ENCODE measurements around the gene EMCN. TPM values are rescaled to one million over a fixed set of nuclear protein-coding genes. Genes with fewer than 3 reads are reported as not detected.
"Not testable (repeated sequence)": the region's sequence is repeated elsewhere in the genome, so short reads cannot be mapped to it uniquely, and the experiment has no call there.

EMCN gene
- total and polyA plus RNA-seq, 2 donors (not counting 1 experiment from before 2014, with no cell fraction given), result not detected

DNA sequence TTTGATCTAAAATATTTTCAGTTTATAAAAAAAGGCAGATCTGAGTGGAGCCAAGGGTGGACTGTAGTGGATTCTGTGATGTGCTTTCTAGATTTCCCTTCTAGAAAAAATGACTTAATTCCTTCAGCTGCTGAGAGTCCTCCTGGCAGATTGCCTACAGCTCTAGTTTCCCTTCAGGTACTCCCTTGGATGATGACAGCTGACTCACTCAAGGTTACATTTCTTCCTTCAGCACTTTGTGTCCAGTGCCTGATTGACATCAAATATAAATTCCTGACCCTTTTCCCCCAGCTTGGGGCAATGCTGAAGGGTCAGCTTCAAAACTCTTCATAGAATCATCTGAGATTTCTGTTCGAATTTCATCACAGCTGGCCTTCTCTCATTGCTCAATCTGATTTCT is 161.7 kb downstream of the EMCN start:
- H3K4me3 ChIP-seq (replicated peaks in 1 of 4; ENCODE audit: control extremely low read depth in 1 of 4, insufficient read depth in 1 of 4, low read depth in 3 of 4, low read length in 4 of 4), result no peak overlapping the region
- no peak overlapping the region for H2AFZ ChIP-seq (ENCODE audit: low read length)
- TF ChIP-seq EZH2 (IDR thresholded peaks at IDR 0.05; ENCODE audit: low read length, missing control alignments), result no peak
- TF ChIP-seq, protein P1, sequence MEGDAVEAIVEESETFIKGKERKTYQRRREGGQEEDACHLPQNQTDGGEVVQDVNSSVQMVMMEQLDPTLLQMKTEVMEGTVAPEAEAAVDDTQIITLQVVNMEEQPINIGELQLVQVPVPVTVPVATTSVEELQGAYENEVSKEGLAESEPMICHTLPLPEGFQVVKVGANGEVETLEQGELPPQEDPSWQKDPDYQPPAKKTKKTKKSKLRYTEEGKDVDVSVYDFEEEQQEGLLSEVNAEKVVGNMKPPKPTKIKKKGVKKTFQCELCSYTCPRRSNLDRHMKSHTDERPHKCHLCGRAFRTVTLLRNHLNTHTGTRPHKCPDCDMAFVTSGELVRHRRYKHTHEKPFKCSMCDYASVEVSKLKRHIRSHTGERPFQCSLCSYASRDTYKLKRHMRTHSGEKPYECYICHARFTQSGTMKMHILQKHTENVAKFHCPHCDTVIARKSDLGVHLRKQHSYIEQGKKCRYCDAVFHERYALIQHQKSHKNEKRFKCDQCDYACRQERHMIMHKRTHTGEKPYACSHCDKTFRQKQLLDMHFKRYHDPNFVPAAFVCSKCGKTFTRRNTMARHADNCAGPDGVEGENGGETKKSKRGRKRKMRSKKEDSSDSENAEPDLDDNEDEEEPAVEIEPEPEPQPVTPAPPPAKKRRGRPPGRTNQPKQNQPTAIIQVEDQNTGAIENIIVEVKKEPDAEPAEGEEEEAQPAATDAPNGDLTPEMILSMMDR (conservative IDR thresholded peaks at IDR 0.05 in 1 of 2, IDR thresholded peaks at IDR 0.05 in 1 of 2; ENCODE audit: low read depth in 1 of 2, low read length in 2 of 2), result no peak
- no peaks in the 10 kb centered on the region for H3K9me3 ChIP-seq (ENCODE audit: control insufficient read depth, insufficient read depth, low read depth, low read length)
- no peak overlapping the region for H3K27ac ChIP-seq (ENCODE audit: insufficient read depth, low read length)
- H3K27me3 ChIP-seq (ENCODE audit: control insufficient read depth, insufficient read depth, low read length), result no peaks in the 10 kb centered on the region
- no peak overlapping the region for H3K9ac ChIP-seq (ENCODE audit: insufficient read depth, low read length)
- no peaks in the 10 kb centered on the region for H3K79me2 ChIP-seq (ENCODE audit: control insufficient read depth, insufficient read depth, low read length)
- no peaks in the 10 kb centered on the region for H4K20me1 ChIP-seq (ENCODE audit: control insufficient read depth, extremely low read depth, insufficient read depth, low read length)
- DNase-seq (ENCODE audit: low read depth in 2 of 2), result no peak
- no peaks in the 10 kb centered on the region for H3K36me3 ChIP-seq (ENCODE audit: control insufficient read depth, insufficient read depth, low read length)
- no peak overlapping the region for H3K4me2 ChIP-seq (ENCODE audit: extremely low read depth, insufficient read depth, low read length)
- H3K4me1 ChIP-seq (ENCODE audit: control insufficient read depth, extremely low read depth, insufficient read depth, low read length), result no peaks in the 10 kb centered on the region

GRCh38 chr4:100352352-100352751 is 165.5 kb downstream of the EMCN start:
- not testable (repeated sequence) for H2AFZ ChIP-seq (ENCODE audit: low read length); H3K79me2 ChIP-seq (ENCODE audit: control insufficient read depth, insufficient read depth, low read length); H3K9ac ChIP-seq (ENCODE audit: insufficient read depth, low read length); H3K36me3 ChIP-seq (ENCODE audit: control insufficient read depth, insufficient read depth, low read length); H4K20me1 ChIP-seq (ENCODE audit: control insufficient read depth, extremely low read depth, insufficient read depth, low read length); H3K27ac ChIP-seq (ENCODE audit: insufficient read depth, low read length); H3K27me3 ChIP-seq (ENCODE audit: control insufficient read depth, insufficient read depth, low read length); DNase-seq (ENCODE audit: low read depth in 2 of 2); H3K4me1 ChIP-seq (ENCODE audit: control insufficient read depth, extremely low read depth, insufficient read depth, low read length); H3K4me3 ChIP-seq (replicated peaks in 1 of 4; ENCODE audit: control extremely low read depth in 1 of 4, insufficient read depth in 1 of 4, low read depth in 3 of 4, low read length in 4 of 4); H3K4me2 ChIP-seq (ENCODE audit: extremely low read depth, insufficient read depth, low read length); H3K9me3 ChIP-seq (ENCODE audit: control insufficient read depth, insufficient read depth, low read depth, low read length)

DNA sequence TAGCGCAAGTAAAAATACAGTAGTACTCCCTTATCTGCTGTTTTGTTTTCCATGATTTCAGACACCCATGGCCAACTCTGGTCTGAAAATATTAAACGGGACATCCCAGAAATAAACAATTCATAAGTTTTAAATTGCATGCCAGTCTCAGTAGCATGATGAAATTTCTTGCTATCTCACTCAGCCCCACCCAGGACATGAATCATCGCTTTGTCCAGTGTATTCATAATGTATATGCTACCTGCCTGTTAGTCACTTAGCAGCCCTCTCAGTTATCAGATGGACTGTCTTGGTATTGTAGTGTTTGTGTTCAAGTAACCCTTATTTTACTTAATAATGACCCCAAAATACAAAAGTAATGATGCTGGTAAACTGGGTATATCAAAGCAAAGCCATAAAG is 169.3 kb downstream of the EMCN start:
- no peaks in the 10 kb centered on the region for H3K27me3 ChIP-seq (ENCODE audit: control insufficient read depth, insufficient read depth, low read length)
- no peak overlapping the region for H3K27ac ChIP-seq (ENCODE audit: insufficient read depth, low read length)
- H3K9ac ChIP-seq (ENCODE audit: insufficient read depth, low read length), result no peak overlapping the region
- no peak overlapping the region for H2AFZ ChIP-seq (ENCODE audit: low read length)
- H3K79me2 ChIP-seq (ENCODE audit: control insufficient read depth, insufficient read depth, low read length), result no peaks in the 10 kb centered on the region
- H3K9me3 ChIP-seq (ENCODE audit: control insufficient read depth, insufficient read depth, low read depth, low read length), result no peaks in the 10 kb centered on the region
- TF ChIP-seq, protein P1 (conservative IDR thresholded peaks at IDR 0.05 in 1 of 2, IDR thresholded peaks at IDR 0.05 in 1 of 2; ENCODE audit: low read depth in 1 of 2, low read length in 2 of 2), result no peak
- TF ChIP-seq EZH2 (IDR thresholded peaks at IDR 0.05; ENCODE audit: low read length, missing control alignments), result no peak
- H3K4me2 ChIP-seq (ENCODE audit: extremely low read depth, insufficient read depth, low read length), result peak overlapping the region; percentile 8
- H3K4me1 ChIP-seq (ENCODE audit: control insufficient read depth, extremely low read depth, insufficient read depth, low read length), result no peaks in the 10 kb centered on the region
- no peaks in the 10 kb centered on the region for H3K36me3 ChIP-seq (ENCODE audit: control insufficient read depth, insufficient read depth, low read length)
- H4K20me1 ChIP-seq (ENCODE audit: control insufficient read depth, extremely low read depth, insufficient read depth, low read length), result no peaks in the 10 kb centered on the region
- H3K4me3 ChIP-seq (replicated peaks in 1 of 4; ENCODE audit: control extremely low read depth in 1 of 4, insufficient read depth in 1 of 4, low read depth in 3 of 4, low read length in 4 of 4), result no peak overlapping the region
- peak; percentile 71 to 83 for DNase-seq (ENCODE audit: low read depth in 2 of 2)
